Right renal cortex interstitium (tissue), 3 donors: ENCODE results near the gene SLC37A3. TPM values are rescaled to one million over a fixed set of nuclear protein-coding genes. Genes with fewer than 3 reads are reported as not detected.

Experiments used
- DNase-seq, 3 donors: peaks; one replicate each; pipeline ENCODE4 v3.0.0-alpha.2; 2013; ENCODE audit warnings: low read depth in 3 of 3, low spot score in 2 of 3
- polyA plus RNA-seq, 3 donors: library from polyadenylated mRNA; unstranded; fragments of 120-200 nt; gene quantifications; one replicate each; pipeline ENCODE4 v1.2.1, GENCODE V29; 2013; ENCODE audit not compliant: insufficient read length in 3 of 3

Gene SLC37A3
- polyA plus RNA-seq, 3 donors, result 56.5 to 59.8 (median 59.5) TPM

GRCh38 chr7:140402178-140402835 lies 4.0 kb upstream of the SLC37A3 start:
- no peak for DNase-seq

- no peak for DNase-seq
Observed at GRCh38 chr7:140400381-140400780, 2.1 kb upstream of the SLC37A3 start.

GRCh38 chr7:140398821-140399220 lies 491 bp upstream of the SLC37A3 start:
- no peak for DNase-seq

- DNase-seq, result no peak
Observed at GRCh38 chr7:140393756-140394306, 4.5 kb downstream of the SLC37A3 start.

- no peak for DNase-seq
Observed at GRCh38 chr7:140391634-140392033, 6.7 kb downstream of the SLC37A3 start.

GRCh38 chr7:140390466-140391190 lies 7.7 kb downstream of the SLC37A3 start:
- no peak for DNase-seq

GRCh38 chr7:140390034-140390433 lies 8.3 kb downstream of the SLC37A3 start:
- DNase-seq, result no peak

- DNase-seq, result no peak
Observed at GRCh38 chr7:140389445-140389844, 8.9 kb downstream of the SLC37A3 start.

- DNase-seq, result no peak
Observed at GRCh38 chr7:140384894-140385545, 13.3 kb downstream of the SLC37A3 start.

- DNase-seq, result no peak
Observed at GRCh38 chr7:140383954-140384713, 14.2 kb downstream of the SLC37A3 start.

GRCh38 chr7:140375892-140376730 lies 22.2 kb downstream of the SLC37A3 start:
- no peak for DNase-seq

- DNase-seq, result no peak
Observed at GRCh38 chr7:140375323-140375722, 23.0 kb downstream of the SLC37A3 start.

GRCh38 chr7:140369294-140369693 lies 29.0 kb downstream of the SLC37A3 start:
- no peak for DNase-seq

GRCh38 chr7:140367528-140367927 lies 30.8 kb downstream of the SLC37A3 start:
- DNase-seq, result no peak

GRCh38 chr7:140364819-140365218 lies 33.5 kb downstream of the SLC37A3 start:
- no peak for DNase-seq

GRCh38 chr7:140360697-140361229 lies 37.6 kb downstream of the SLC37A3 start:
- no peak for DNase-seq

- no peak for DNase-seq
Observed at GRCh38 chr7:140358412-140359051, 39.8 kb downstream of the SLC37A3 start.

GRCh38 chr7:140358024-140358411 lies 40.3 kb downstream of the SLC37A3 start:
- DNase-seq, result no peak

GRCh38 chr7:140350056-140350455 lies 48.3 kb downstream of the SLC37A3 start:
- DNase-seq, result no peak
